Astrocyte of the cerebellum (primary cell): Measurements from ENCODE around the gene CHRNA9.

Source experiments
- DNase-seq: peaks from one replicate; pipeline ENCODE4 v3.0.0-alpha.2; 2011; ENCODE audit warnings: low read depth
- H3K4me3 ChIP-seq: 2 replicates; pipeline ENCODE4 v1.5.1; 2011; ENCODE audit warnings: mild to moderate bottlenecking, low read depth, low read length, moderate library complexity
- in situ Hi-C: cut with HindIII; loops from 2 replicates; pipeline ENCODE4 v1.10.0; 2017; ENCODE audit warnings: low sequenced_read_pairs
- TF ChIP-seq, protein P1 (sequence below): IDR thresholded peaks from 2 replicates; pipeline ENCODE4 v1.5.1; 2012; ENCODE audit warnings: low read length, low read depth, moderate library complexity, mild to moderate bottlenecking; ENCODE audit errors: missing control alignments

The CHRNA9 gene

DNA sequence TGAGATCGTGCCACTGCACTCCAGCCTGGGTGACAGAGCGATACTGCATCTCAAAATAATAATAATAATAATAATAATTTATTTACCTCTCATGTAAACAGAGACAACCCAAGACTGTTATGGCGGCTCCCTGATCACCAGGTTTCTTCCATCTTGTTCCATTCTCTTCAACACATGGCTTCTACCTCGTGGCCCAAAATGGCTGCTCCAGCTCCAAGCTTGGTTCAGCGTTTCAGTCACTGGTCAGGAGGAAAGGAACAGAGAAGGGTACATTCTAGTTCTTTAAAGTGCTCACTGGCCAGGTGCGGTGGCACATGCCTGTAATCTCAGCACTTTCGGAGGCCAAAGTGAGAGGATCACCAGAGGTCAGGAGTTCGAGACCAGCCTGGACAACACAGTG is 24.9 kb upstream of the CHRNA9 start:
- TF ChIP-seq, protein P1, sequence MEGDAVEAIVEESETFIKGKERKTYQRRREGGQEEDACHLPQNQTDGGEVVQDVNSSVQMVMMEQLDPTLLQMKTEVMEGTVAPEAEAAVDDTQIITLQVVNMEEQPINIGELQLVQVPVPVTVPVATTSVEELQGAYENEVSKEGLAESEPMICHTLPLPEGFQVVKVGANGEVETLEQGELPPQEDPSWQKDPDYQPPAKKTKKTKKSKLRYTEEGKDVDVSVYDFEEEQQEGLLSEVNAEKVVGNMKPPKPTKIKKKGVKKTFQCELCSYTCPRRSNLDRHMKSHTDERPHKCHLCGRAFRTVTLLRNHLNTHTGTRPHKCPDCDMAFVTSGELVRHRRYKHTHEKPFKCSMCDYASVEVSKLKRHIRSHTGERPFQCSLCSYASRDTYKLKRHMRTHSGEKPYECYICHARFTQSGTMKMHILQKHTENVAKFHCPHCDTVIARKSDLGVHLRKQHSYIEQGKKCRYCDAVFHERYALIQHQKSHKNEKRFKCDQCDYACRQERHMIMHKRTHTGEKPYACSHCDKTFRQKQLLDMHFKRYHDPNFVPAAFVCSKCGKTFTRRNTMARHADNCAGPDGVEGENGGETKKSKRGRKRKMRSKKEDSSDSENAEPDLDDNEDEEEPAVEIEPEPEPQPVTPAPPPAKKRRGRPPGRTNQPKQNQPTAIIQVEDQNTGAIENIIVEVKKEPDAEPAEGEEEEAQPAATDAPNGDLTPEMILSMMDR: no peak
- no peak overlapping the region for H3K4me3 ChIP-seq
- in situ Hi-C loops: no loop called here
- DNase-seq: no peak

DNA sequence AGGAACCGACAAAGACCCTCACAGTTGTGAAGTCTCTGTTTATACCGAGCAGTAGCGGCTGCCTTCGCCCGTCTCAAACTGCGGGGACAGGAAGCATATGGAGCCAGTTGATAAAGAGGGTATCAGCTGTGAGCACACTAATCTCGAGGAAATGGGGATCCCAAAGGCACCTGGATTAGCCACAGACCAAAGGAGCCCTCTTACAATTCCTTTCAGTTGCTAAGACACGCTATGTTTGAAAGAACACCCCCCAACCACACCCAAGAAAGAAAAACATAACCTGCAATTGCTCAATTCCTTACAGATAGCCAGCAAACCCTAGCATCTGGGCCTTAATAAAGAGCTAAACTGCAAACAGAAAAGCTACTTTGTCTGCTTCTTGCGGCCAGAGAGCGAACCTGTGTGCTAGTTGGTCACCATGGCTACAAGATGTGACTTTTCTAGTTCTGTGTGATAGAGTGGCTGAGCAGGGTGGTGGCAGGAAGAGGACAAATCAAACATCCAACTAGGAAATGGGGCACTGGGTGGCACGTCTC is 23.3 kb upstream of the CHRNA9 start:
- no peak overlapping the region for H3K4me3 ChIP-seq
- DNase-seq: no peak
- in situ Hi-C loops: no loop called here
- TF ChIP-seq, protein P1: no peak

DNA sequence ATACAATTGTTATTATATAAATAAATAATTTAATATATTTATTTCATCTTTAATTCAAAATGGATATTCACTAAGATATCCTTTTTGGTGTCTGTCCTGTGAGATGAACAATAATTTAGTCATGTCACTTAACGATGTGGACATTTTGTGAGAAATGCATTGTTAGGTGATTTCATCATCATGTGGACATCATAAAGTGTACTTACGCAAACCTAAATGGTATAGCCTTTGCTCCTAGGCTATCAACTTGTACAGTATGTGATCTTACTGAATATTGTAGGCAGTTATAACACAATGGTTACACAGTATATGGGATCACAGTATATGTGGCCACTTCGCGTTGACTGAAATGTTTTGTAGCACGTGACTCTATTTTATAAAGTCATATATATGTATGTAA is 20.2 kb upstream of the CHRNA9 start:
- TF ChIP-seq, protein P1: no peak
- H3K4me3 ChIP-seq: no peak overlapping the region
- no peak for DNase-seq
- in situ Hi-C loops: no loop called here

DNA sequence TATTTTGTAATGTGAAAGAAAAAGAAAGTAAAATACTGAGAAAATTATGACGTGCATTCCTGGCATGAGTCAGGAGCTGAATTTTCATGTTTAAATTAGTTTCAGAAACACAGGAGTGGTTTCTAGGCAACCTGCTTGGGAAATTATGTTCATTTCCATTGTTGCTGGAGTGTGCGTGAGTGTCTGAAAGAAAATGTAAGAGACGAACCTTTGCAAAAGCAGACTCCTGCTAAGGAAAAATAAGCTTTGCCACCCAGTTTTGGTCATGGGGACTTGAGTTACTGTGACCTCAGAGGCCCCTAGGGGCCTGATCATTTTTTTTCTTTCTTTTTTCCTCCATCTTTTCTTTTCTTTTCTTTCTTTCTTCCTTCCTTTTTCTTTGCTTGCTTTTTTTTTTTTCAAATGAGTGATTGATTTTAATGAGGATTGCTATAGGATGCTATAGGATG is 18.8 kb upstream of the CHRNA9 start:
- H3K4me3 ChIP-seq: peak overlapping the region; percentile 26
- peak; percentile 93 for DNase-seq
- in situ Hi-C loops: no loop called here
- TF ChIP-seq, protein P1: no peak

DNA sequence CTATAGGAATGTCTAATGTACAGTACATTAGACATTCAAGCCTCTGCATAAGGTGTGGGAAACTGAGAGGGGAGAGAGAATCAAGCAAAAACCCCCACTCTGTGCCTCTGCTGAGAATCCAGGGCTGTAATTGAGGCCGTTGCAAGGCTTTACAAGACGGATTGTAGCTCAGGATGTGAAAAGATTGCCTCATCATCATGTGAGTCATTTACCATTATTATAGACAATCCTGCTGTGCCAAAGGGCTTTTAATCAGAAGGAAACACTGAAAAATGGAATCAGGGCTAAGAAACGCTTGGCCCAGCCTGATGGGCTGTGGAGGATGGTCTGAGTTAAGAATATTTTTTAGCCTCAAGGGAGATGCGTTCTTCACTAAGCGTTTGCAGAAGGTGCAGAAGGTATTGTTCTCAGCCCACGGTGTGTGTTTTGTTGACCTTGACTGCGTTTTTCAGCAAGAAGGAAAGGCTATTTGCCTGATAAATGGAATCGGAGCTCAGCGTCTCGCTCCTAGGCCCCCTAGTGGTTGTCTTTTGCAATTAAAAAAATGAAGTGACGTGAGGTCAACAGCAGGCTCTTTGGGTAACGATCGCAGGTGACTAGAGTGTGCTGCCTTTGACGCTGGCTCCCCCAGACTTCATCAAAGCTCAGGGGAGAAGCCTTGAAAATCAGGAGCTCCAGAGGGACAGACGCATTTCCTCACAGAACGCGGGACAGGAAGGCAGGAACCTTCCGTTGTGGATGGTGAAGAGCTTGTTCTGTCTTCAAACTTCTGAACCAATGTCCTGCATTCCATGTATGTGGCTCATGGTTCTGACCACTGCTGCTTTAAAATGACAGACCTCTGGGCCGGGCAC is 18.1 kb upstream of the CHRNA9 start:
- peak; percentile 88 for DNase-seq
- H3K4me3 ChIP-seq: peak overlapping the region; percentile 26
- TF ChIP-seq, protein P1: peak; percentile 72
- in situ Hi-C loops: no loop called here

DNA sequence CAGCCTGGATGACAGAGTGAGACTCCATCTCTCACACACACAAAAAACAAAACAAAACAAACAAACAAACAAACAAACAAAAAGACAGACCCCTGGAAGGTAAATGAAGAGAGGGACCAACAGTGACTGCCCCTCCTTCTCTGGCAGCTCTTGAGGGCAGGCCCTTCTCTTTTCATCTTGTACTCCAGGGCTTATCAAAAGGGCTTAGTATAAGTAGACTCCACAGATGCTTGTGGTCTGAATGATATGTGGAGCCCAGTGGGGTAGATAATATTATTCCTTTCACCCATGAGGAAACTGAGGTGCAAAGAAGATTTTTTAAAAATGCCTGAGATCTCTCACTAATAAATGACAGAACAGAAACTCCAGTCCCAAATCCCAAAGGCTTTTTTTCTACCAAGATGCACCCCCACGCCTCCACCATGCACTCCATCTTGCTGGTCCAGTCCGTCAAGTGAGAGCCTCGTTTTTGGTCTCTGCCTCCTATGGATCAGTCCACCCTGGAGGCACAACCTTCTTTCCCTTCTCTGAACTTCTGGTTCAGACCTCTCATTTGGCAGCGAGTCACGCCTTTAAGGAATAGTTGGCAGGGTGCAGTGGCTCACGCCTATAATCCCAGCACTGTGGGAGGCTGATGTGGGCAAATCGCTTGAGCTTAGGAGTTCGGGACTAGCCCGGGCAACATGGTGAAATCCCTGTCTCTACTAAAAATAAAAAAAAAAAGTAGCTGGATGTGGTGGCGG is 17.0 kb upstream of the CHRNA9 start:
- H3K4me3 ChIP-seq: no peak overlapping the region
- in situ Hi-C loops: no loop called here
- TF ChIP-seq, protein P1: no peak
- no peak for DNase-seq
